Spleen (tissue), 11 donors: ENCODE results near the gene MRPS22. TPM values are rescaled to one million over a fixed set of nuclear protein-coding genes. Genes with fewer than 3 reads are reported as not detected.

Experiments
- DNase-seq: peaks from one replicate; pipeline ENCODE4 v3.0.0-alpha.2; 2020
- H3K27ac ChIP-seq, 8 donors: fragments of 200-600 bp; sonication (generic) in 7 of 8; 1 replicate in 4 of 8; 2 replicates in 4 of 8; pipeline versions ENCODE4 v1.5.0 to v1.8.0; 2016 to 2021; ENCODE audit warnings: inconsistent platforms in 4 of 8, mild to moderate bottlenecking in 4 of 8, moderate library complexity in 1 of 8
- H3K27me3 ChIP-seq, 7 donors: fragments of 200-600 bp; sonication (generic) in 6 of 7; replicated peaks in 1 of 7; 1 replicate in 4 of 7; 2 replicates in 3 of 7; pipeline versions ENCODE4 v1.5.0 to v1.8.0; 2016 to 2021; ENCODE audit warnings: inconsistent platforms in 3 of 7, mild to moderate bottlenecking in 1 of 7
- H3K36me3 ChIP-seq, 6 donors: fragments of 200-600 bp; sonication (generic) in 5 of 6; 1 replicate in 4 of 6; 2 replicates in 2 of 6; pipeline versions ENCODE4 v1.5.0 to v1.8.0; 2016 to 2021; ENCODE audit warnings: inconsistent platforms in 2 of 6
- H3K4me1 ChIP-seq, 6 donors: fragments of 200-600 bp; sonication (generic) in 5 of 6; 1 replicate in 3 of 6; 2 replicates in 3 of 6; pipeline versions ENCODE4 v1.5.0 to v1.8.0; 2016 to 2021; ENCODE audit warnings: inconsistent platforms in 3 of 6
- H3K4me3 ChIP-seq, 8 donors: fragments of 200-600 bp; sonication (generic) in 7 of 8; 1 replicate in 4 of 8; 2 replicates in 4 of 8; pipeline versions ENCODE4 v1.5.0 to v1.8.0; 2016 to 2021; ENCODE audit warnings: inconsistent platforms in 4 of 8, mild to moderate bottlenecking in 4 of 8, moderate library complexity in 2 of 8
- H3K9me3 ChIP-seq, 8 donors: fragments of 200-600 bp; sonication (generic) in 7 of 8; 1 replicate in 4 of 8; 2 replicates in 4 of 8; pipeline versions ENCODE4 v1.5.0 to v1.8.0; 2016 to 2021; ENCODE audit warnings: inconsistent platforms in 4 of 8
- POLR2A ChIP-seq, 3 donors: fragments of 450-650 bp; IDR thresholded peaks; one replicate each; pipeline ENCODE4 v1.5.1; 2017; ENCODE audit warnings: antibody characterized with exemption in 3 of 3, mild to moderate bottlenecking in 1 of 3
- POLR2AphosphoS5 ChIP-seq, 3 donors: sonication (generic); formaldehyde crosslinking; IDR thresholded peaks; one replicate each; pipeline ENCODE4 v1.5.1; 2017; ENCODE audit warnings: antibody characterized with exemption in 3 of 3
- WGBS, 5 donors: extraction: QIAGEN DNeasy Blood & Tissue Kit in 3 of 5; methylation state at CpG; one replicate each; pipeline versions ENCODE4 v1.1.5 to v1.1.7; 2013 to 2018; 5-methylcytosine and 5-hydroxymethylcytosine counted together
- intact Hi-C: fragments of 100-400 bp; cut with DNase I; formaldehyde crosslinking; loops from one replicate; pipeline ENCODE4 v1.15.0; 2023; ENCODE audit warnings: low total_unique reads
- polyA plus RNA-seq, 3 donors: library from polyadenylated mRNA; stranded (reverse); fragments of 200-250 nt; gene quantifications; one replicate each; pipeline ENCODE4 v1.2.1, GENCODE V29; 2013
- total RNA-seq, 7 donors: library from RNA; depleted of rRNA in 3 of 7; stranded (reverse); fragments of >200 nt in 3 of 7; fragmentation: NEBNext Ultra II Directional in 4 of 7; extraction: Animal tissue kit (Norgen Biotek cat#: 25700) in 4 of 7; gene quantifications; one replicate each; pipeline versions ENCODE4 v1.1.0 to v1.2.1, GENCODE V29; 2016 to 2021
- TF ChIP-seq, protein P1 (sequence below), 11 experiments: fragments of 200-600 bp in 7 of 11; fragments of 450-650 bp in 4 of 11; sonication (generic) in 4 of 11; IDR thresholded peaks in 8 of 11; conservative IDR thresholded peaks in 3 of 11; 1 replicate in 7 of 11; 2 replicates in 4 of 11; pipeline versions ENCODE4 v1.4.0 to v1.8.0; 2016 to 2021; ENCODE audit warnings: antibody characterized with exemption in 11 of 11, inconsistent platforms in 4 of 11, mild to moderate bottlenecking in 1 of 11
- donor health status: healthy with polysubstance abuse.
- donor health status: DM: no; HTN: no; CAD: no; lungs with moderate emphysema.
- donor health status: DM: no; HTN: no; CAD: no.
- donor health status: Bipolar disorder and iron deficiency.
- donor health status: healthy.
- donor health status: DM: no; HTN: no; CAD: no.
- donor health status: DM: yes; HTN: yes; CAD: no.

The MRPS22 gene
- total and polyA plus RNA-seq, 10 donors, result 24.8 to 53.2 (median 30.9) TPM

DNA sequence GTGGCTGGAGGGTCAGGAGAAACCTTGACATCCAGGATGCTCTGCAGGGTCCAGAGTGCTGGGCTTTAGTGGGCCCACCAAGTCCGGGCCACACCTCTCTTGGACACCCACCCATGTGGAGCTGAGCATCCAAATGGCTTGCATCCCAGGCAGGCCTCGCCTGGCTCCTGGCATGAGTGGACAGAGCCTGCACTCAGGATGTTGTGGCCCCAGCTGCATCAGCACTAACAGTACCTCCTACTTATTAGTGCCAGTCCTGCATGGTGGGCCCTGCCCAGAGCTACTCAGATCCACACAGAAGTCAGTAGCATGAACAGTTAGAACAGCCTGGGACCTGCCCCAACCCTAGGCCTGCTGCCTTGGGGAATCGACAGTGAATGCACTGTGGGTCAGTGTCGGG, 42.2 kb upstream of the MRPS22 start:
- Histone ChIP-seq H3K27ac (no peak overlapping the region), H3K36me3 (no peaks in the 10 kb centered on the region), H3K4me1 (no peaks in the 10 kb centered on the region), H3K4me3 (no peak overlapping the region), H3K9me3 (no peaks in the 10 kb centered on the region), H3K27me3 (no peaks in the 10 kb centered on the region)
- DNase-seq, result peak; percentile 68
- 85 to 91% (median 90%) methylated on average over 2 to 4 of the region's 4 CpGs for WGBS, 5 donors
- TF ChIP-seq POLR2A (IDR thresholded peaks at IDR 0.05) (no peak), POLR2AphosphoS5 (IDR thresholded peaks at IDR 0.05) (no peak)
- TF ChIP-seq, protein P1, sequence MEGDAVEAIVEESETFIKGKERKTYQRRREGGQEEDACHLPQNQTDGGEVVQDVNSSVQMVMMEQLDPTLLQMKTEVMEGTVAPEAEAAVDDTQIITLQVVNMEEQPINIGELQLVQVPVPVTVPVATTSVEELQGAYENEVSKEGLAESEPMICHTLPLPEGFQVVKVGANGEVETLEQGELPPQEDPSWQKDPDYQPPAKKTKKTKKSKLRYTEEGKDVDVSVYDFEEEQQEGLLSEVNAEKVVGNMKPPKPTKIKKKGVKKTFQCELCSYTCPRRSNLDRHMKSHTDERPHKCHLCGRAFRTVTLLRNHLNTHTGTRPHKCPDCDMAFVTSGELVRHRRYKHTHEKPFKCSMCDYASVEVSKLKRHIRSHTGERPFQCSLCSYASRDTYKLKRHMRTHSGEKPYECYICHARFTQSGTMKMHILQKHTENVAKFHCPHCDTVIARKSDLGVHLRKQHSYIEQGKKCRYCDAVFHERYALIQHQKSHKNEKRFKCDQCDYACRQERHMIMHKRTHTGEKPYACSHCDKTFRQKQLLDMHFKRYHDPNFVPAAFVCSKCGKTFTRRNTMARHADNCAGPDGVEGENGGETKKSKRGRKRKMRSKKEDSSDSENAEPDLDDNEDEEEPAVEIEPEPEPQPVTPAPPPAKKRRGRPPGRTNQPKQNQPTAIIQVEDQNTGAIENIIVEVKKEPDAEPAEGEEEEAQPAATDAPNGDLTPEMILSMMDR (IDR thresholded peaks at IDR 0.05 in 8 of 11, conservative IDR thresholded peaks at IDR 0.05 in 3 of 11), result no peak
- intact Hi-C loops, result no loop called here

- 62 to 77% (median 73%) methylated on average over 12 of the region's 12 CpGs for WGBS, 5 donors
- Histone ChIP-seq H3K4me3 (no peak overlapping the region), H3K9me3 (no peaks in the 10 kb centered on the region), H3K4me1 (no peaks in the 10 kb centered on the region), H3K27ac (no peak overlapping the region), H3K36me3 (no peaks in the 10 kb centered on the region), H3K27me3 (no peaks in the 10 kb centered on the region)
- intact Hi-C loops, result no loop called here
- peak; percentile 36 for DNase-seq
- TF ChIP-seq POLR2AphosphoS5 (IDR thresholded peaks at IDR 0.05) (no peak), POLR2A (IDR thresholded peaks at IDR 0.05) (no peak)
These were observed 41.6 kb upstream of the MRPS22 start for GRCh38 chr3:139302084-139302800.

DNA sequence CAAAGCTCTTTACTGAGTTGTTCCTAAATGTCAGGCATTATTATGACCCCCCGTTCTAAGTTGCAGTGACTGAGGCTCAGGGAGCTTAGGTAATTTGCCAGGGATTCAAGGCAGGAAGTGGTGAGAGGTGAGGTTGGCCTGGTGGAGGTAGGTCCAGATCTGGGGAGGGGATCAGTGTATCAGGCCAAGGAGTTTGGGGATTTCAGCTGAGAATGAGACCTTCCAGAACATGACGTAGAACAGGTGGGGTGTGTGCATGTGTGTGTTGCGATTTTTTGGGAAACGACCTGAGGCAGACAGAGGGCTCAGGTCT, 41.1 kb upstream of the MRPS22 start:
- Histone ChIP-seq H3K36me3 (no peaks in the 10 kb centered on the region), H3K27ac (no peak overlapping the region)
- WGBS, 5 donors, result 86 to 91% (median 87%) methylated on average over 4 of the region's 4 CpGs

DNA sequence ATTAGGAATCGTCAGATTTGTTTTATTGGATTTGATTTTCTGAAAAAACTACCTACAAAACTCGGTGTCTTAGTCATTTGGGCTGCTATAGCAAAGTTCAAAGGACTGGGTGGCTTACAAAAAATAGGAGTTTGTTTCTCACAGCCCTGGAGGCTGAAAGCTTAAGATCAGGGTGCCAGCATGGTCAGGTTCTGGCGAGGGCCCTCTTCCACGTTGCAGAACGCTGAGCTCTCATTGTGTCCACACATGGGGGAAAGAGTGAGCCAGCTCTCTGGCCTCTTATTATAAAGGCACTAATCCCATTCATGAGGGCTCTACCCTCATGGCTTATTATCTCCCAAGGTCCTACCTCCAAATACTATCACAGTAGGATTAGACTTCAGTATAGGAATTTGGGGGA, 40.6 kb upstream of the MRPS22 start:
- TF ChIP-seq, protein P1 (IDR thresholded peaks at IDR 0.05 in 8 of 11, conservative IDR thresholded peaks at IDR 0.05 in 3 of 11), result no peak
- TF ChIP-seq POLR2A (IDR thresholded peaks at IDR 0.05), result no peak
- no peak for TF ChIP-seq POLR2AphosphoS5 (IDR thresholded peaks at IDR 0.05)
- no peaks in the 10 kb centered on the region for H3K9me3 ChIP-seq
- H3K36me3 ChIP-seq, result no peaks in the 10 kb centered on the region
- H3K4me3 ChIP-seq, result no peak overlapping the region
- H3K27ac ChIP-seq, result no peak overlapping the region
- no peak for DNase-seq
- no peaks in the 10 kb centered on the region for H3K4me1 ChIP-seq
- WGBS, 5 donors, result 86 to 90% (median 89%) methylated on average over 5 of the region's 5 CpGs
- H3K27me3 ChIP-seq, result no peaks in the 10 kb centered on the region
- intact Hi-C loops, result no loop called here

More for the DNA sequence above, 41.1 kb upstream of the MRPS22 start:
- Histone ChIP-seq H3K27me3 (no peaks in the 10 kb centered on the region), H3K4me1 (no peaks in the 10 kb centered on the region), H3K9me3 (no peaks in the 10 kb centered on the region), H3K4me3 (no peak overlapping the region)
- TF ChIP-seq POLR2AphosphoS5 (IDR thresholded peaks at IDR 0.05), result no peak
- TF ChIP-seq, protein P1 (IDR thresholded peaks at IDR 0.05 in 8 of 11, conservative IDR thresholded peaks at IDR 0.05 in 3 of 11), result no peak
- TF ChIP-seq POLR2A (IDR thresholded peaks at IDR 0.05), result no peak
- intact Hi-C loops, result no loop called here
- no peak for DNase-seq
